Measurements from ENCODE around the gene CCAR1. TPM values are rescaled to one million over a fixed set of nuclear protein-coding genes. Genes with fewer than 3 reads are reported as not detected.
"Not testable (repeated sequence)": the region's sequence is repeated elsewhere in the genome, so short reads cannot be mapped to it uniquely, and the experiment has no call there.

Gene CCAR1
- total RNA-seq = 29.8 TPM
- long read RNA-seq, full-length matches to known transcripts = 3 of 41 reads
- long read RNA-seq, partial matches to known transcripts = 27 of 41 reads
- long read RNA-seq, other reads (novel, unspliced or antisense) = 11 of 41 reads

DNA sequence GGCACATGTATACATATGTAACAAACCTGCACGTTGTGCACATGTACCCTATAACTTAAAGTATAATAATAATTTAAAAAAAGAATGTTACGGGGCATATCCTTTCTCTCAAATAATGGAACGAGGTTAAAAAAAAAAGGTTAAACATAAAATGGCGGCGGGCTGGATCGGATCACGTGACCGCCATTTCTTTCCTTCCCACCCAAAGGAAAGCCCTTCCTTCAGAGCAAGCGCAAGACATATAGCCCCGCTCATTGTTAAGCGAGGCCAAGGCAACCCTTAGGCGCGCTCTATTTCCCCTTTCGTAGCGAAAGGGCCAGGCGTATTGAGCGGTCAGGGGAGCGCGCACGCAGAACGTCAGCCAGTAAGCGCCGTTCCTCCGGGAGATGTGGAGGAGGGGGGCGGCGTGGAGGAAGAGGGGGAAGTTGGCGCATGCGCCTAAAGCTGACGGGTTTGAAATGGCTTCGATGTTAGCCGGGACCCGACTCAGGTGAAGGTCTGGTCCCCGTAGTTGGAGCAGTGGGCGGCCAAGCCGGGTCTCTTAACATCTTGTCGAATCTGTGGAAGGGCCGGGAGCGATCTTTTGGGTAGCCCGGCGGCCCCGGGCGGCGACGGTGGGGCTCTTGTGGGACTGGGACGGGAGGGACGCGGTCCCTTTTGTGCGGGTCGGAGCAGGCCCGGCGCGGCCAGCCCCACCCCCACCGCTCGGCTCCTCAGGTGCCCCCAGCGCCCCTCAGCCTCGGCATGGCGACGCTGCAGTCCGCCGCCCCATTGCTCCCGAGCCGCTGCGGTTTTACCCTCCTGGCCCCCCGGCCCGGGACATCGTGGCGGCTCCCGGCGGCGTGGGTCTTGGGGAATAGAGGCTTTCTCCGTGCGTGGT is at the start of gene CCAR1:
TSS of gene CCAR1 (plus strand) at position 447 of the 880 bp plus-strand sequence. CDS start 1,266 bp downstream, outside the sequence.
- peak; percentile 98 for DNase-seq (ENCODE audit: low spot score)
- intact Hi-C loops (cut with DNase I) = loop anchor here (1.0 to 10.0 kb wide), 2 partner anchors 166 to 194 kb away; partner anchors contain the start of gene SLC25A16

- DNase-seq (ENCODE audit: low spot score) = no peak
- intact Hi-C loops (cut with DNase I) = no loop called here
Observed at GRCh38 chr10:68684413-68684812, 36.6 kb upstream of the CCAR1 start.

GRCh38 chr10:68696018-68696417 is 25.0 kb upstream of the CCAR1 start:
- no peak for DNase-seq (ENCODE audit: low spot score)
- intact Hi-C loops (cut with DNase I) = no loop called here

- intact Hi-C loops (cut with DNase I) = no loop called here
Observed at GRCh38 chr10:68697106-68697505, 23.9 kb upstream of the CCAR1 start.

GRCh38 chr10:68700197-68700596 is 20.8 kb upstream of the CCAR1 start:
- intact Hi-C loops (cut with DNase I) = no loop called here

More at GRCh38 chr10:68697106-68697505, 23.9 kb upstream of the CCAR1 start:
- DNase-seq (ENCODE audit: low spot score) = no peak

GRCh38 chr10:68705548-68705947 is 15.5 kb upstream of the CCAR1 start:
- intact Hi-C loops (cut with DNase I) = no loop called here

More at GRCh38 chr10:68700197-68700596, 20.8 kb upstream of the CCAR1 start:
- DNase-seq (ENCODE audit: low spot score) = no peak

GRCh38 chr10:68708987-68709386 is 12.1 kb upstream of the CCAR1 start:
- intact Hi-C loops (cut with DNase I); DNase-seq (ENCODE audit: low spot score): not testable (repeated sequence)

More at GRCh38 chr10:68705548-68705947, 15.5 kb upstream of the CCAR1 start:
- no peak for DNase-seq (ENCODE audit: low spot score)

- DNase-seq (ENCODE audit: low spot score); intact Hi-C loops (cut with DNase I): not testable (repeated sequence)
Observed at GRCh38 chr10:68713065-68713464, 8.0 kb upstream of the CCAR1 start.

GRCh38 chr10:68717435-68717834 is 3.6 kb upstream of the CCAR1 start:
- intact Hi-C loops (cut with DNase I) = no loop called here
- no peak for DNase-seq (ENCODE audit: low spot score)

DNA sequence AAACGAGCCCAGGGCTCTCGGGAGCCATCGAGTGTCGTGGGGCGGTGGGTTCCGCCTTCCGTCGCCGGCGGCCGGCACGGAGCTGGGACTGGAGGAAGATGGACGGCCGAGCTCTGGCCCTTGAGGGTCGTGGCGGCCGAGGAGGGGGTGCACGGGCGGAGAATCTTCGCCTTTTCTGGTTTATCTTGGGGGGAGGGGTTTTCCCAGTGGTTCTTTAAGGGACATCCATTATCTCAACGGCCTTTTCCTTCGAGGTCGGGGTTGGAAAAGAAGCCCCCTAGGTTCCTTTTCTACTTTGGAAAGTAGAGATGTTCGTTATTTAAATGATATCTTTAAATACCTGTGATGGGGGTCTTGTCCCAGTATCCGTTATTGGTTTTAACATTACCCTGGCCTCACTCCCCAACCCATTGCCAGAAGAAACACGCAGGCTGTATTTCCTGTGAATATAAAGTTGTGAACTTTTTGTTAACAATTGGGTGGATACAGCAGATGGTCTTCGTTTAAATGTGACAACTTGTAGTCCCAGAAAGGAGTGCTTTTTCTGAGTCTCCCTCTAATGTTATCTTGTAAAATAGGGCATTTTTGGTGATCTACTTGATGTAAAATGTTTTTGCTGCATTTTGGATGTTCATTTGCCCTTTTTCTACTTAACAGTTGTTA is 765 bp downstream of the CCAR1 start:
- intact Hi-C loops (cut with DNase I) = loop anchor here (1.0 to 10.0 kb wide), 2 partner anchors 167 to 195 kb away; partner anchors contain the start of gene SLC25A16
- peak; percentile 79 for DNase-seq (ENCODE audit: low spot score)

- no peak for DNase-seq (ENCODE audit: low spot score)
- intact Hi-C loops (cut with DNase I) = loop anchor here (10.0 kb wide), 1 partner anchor 170 kb away; no protein-coding TSS in a partner anchor
Observed at GRCh38 chr10:68725016-68725415, 4.0 kb downstream of the CCAR1 start.

DNA sequence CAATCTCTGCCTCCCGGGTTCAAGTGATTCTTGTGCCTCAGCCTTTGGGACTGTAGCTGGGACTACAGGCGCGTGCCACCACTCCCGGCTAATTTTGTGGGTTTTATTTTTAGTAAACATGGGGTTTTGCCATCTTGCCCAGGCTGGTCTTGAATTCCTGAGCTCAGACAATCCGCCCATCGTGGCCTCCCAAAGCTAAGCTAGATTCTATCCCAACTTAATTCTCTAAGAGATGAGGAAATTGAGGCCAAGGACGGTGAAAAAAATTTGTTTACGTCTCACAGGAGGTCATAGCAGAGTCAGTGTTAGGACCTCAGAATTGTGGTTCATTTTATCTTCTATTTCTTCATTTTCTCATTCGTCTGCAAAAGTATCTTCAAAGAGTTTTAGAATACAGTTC is 6.1 kb downstream of the CCAR1 start:
- DNase-seq (ENCODE audit: low spot score) = no peak
- intact Hi-C loops (cut with DNase I) = loop anchor here (10.0 kb wide), 1 partner anchor 172 kb away; no protein-coding TSS in a partner anchor

GRCh38 chr10:68732651-68733050 is 11.6 kb downstream of the CCAR1 start:
- DNase-seq (ENCODE audit: low spot score) = no peak
- intact Hi-C loops (cut with DNase I) = no loop called here

GRCh38 chr10:68734349-68734748 is 13.3 kb downstream of the CCAR1 start:
- intact Hi-C loops (cut with DNase I) = no loop called here
- no peak for DNase-seq (ENCODE audit: low spot score)

- intact Hi-C loops (cut with DNase I) = no loop called here
- DNase-seq (ENCODE audit: low spot score) = no peak
Observed at GRCh38 chr10:68735119-68735518, 14.1 kb downstream of the CCAR1 start.

DNA sequence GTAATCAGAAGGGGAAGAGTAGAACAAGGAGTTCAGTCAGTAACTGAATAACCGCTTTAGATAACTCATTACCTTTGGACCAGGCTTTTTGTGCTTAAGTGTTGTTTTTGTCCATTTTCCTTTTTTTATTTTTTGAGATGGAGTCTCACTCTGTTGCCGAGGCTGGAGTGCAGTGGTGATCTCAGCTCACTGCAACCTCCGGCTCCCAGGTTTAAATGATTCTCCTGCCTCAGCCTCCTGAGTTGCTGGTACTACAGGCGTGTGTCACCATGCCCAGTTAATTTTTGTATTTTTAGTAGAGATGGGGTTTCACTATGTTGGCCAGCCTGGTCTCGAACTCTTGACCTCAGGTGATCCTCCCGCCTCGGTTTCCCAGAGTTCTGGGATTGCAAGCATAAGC is 14.7 kb downstream of the CCAR1 start:
- intact Hi-C loops (cut with DNase I); DNase-seq (ENCODE audit: low spot score): not testable (repeated sequence)

GRCh38 chr10:68740676-68741075 is 19.6 kb downstream of the CCAR1 start:
- intact Hi-C loops (cut with DNase I); DNase-seq (ENCODE audit: low spot score): not testable (repeated sequence)

DNA sequence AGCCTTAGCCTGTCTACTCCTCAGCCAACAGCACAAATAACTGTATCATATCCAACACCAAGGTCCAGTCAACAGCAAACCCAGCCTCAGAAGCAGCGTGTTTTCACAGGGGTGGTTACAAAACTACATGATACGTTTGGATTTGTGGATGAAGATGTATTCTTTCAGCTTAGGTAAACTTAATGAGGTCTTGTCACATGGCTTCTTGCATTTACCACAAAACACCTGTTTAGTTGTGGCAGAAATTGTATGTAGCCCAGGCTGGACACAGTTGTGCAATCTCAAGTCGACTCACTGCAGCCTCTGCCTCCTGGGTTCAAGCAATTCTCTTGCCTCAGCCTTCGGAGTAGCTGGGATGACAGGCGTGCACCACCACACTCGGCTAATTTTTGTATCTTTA is 21.4 kb downstream of the CCAR1 start:
- intact Hi-C loops (cut with DNase I) = no loop called here
- DNase-seq (ENCODE audit: low spot score) = no peak

DNA sequence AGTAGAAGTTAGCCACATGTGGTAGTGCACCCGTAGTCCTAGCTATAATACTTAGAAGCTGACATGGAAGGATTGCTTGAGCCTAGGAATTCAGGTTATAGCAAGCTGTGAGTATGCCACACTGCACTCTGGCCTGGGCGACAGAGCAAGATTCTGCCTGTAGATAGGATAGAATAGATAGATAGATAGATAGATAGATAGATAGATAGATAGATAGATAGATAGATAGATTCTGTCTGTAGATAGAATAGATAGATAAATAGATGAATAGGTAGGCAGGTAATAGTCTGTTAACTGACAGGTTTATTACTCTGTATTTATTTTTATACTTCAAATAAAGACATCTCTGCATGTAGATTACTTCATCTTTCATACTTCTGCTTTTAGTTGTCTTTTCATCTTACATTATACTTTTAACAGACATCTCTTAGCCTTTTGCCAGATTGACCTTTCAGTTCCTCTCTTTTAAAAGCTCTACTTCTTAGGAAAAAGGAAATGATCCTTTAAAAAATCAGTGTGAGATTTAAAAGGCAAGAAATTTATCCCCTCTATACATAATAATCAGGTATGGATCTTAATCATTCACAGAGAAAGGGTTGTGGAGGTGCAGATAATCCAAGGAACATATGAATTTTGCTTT is 31.8 kb downstream of the CCAR1 start:
- no peak for DNase-seq (ENCODE audit: low spot score)
- intact Hi-C loops (cut with DNase I) = no loop called here

- intact Hi-C loops (cut with DNase I) = no loop called here
- DNase-seq (ENCODE audit: low spot score) = no peak
Observed at GRCh38 chr10:68756246-68756645, 35.2 kb downstream of the CCAR1 start.
